ENCODE results near the gene MTERF4. TPM values are rescaled to one million over a fixed set of nuclear protein-coding genes. Genes with fewer than 3 reads are reported as not detected.

The MTERF4 gene
- total and polyA plus RNA-seq, 2 donors: 34.5 to 41.7 TPM

GRCh38 chr2:241137276-241138190 lies 35.4 kb upstream of the MTERF4 start:
- WGBS: 92% methylated on average over 24 of the region's 24 CpGs
- peaks cover 26 to 51% of the 10 kb centered on the region in 2 donors for H3K36me3 ChIP-seq (ENCODE audit: control insufficient read depth in 2 of 2, insufficient read depth in 2 of 2, low read length in 1 of 2)
- no peak for DNase-seq (ENCODE audit: low read depth in 6 of 9, low spot score in 9 of 9)

GRCh38 chr2:241136661-241137260 lies 34.7 kb upstream of the MTERF4 start:
- no peak for DNase-seq (ENCODE audit: low read depth in 6 of 9, low spot score in 9 of 9)
- Histone ChIP-seq H3K4me1 (ENCODE audit: control insufficient read depth in 2 of 2, insufficient read depth in 2 of 2, low read length in 2 of 2) (peaks cover 0 to 8% of the 10 kb centered on the region in 2 donors), H3K9me3 (ENCODE audit: control insufficient read depth in 2 of 2, insufficient read depth in 1 of 2, low read length in 1 of 2) (no peaks in the 10 kb centered on the region), H3K36me3 (ENCODE audit: control insufficient read depth in 2 of 2, insufficient read depth in 2 of 2, low read length in 1 of 2) (peaks cover 24 to 45% of the 10 kb centered on the region in 2 donors), H3K4me3 (ENCODE audit: low read length in 2 of 2) (no peak overlapping the region), H3K27me3 (ENCODE audit: control insufficient read depth in 2 of 2, insufficient read depth in 1 of 2, low read length in 1 of 2) (no peaks in the 10 kb centered on the region), H3K27ac (ENCODE audit: low read depth in 1 of 2, low read length in 1 of 2) (peak overlapping the region in 1 of 2 donors; percentile 26)
- 97% methylated on average over 25 of the region's 25 CpGs for WGBS

More at GRCh38 chr2:241137276-241138190, 35.4 kb upstream of the MTERF4 start:
- Histone ChIP-seq H3K27me3 (ENCODE audit: control insufficient read depth in 2 of 2, insufficient read depth in 1 of 2, low read length in 1 of 2) (no peaks in the 10 kb centered on the region), H3K4me3 (ENCODE audit: low read length in 2 of 2) (no peak overlapping the region), H3K27ac (ENCODE audit: low read depth in 1 of 2, low read length in 1 of 2) (no peak overlapping the region), H3K4me1 (ENCODE audit: control insufficient read depth in 2 of 2, insufficient read depth in 2 of 2, low read length in 2 of 2) (peaks cover 0 to 8% of the 10 kb centered on the region in 2 donors), H3K9me3 (ENCODE audit: control insufficient read depth in 2 of 2, insufficient read depth in 1 of 2, low read length in 1 of 2) (no peaks in the 10 kb centered on the region)

- 96% methylated on average over 8 of the region's 8 CpGs for WGBS
- Histone ChIP-seq H3K9me3 (ENCODE audit: control insufficient read depth in 2 of 2, insufficient read depth in 1 of 2, low read length in 1 of 2) (no peaks in the 10 kb centered on the region), H3K4me3 (ENCODE audit: low read length in 2 of 2) (no peak overlapping the region), H3K4me1 (ENCODE audit: control insufficient read depth in 2 of 2, insufficient read depth in 2 of 2, low read length in 2 of 2) (peaks cover 0 to 8% of the 10 kb centered on the region in 2 donors), H3K27ac (ENCODE audit: low read depth in 1 of 2, low read length in 1 of 2) (peak overlapping the region in 1 of 2 donors; percentile 18), H3K36me3 (ENCODE audit: control insufficient read depth in 2 of 2, insufficient read depth in 2 of 2, low read length in 1 of 2) (peaks cover 24 to 40% of the 10 kb centered on the region in 2 donors), H3K27me3 (ENCODE audit: control insufficient read depth in 2 of 2, insufficient read depth in 1 of 2, low read length in 1 of 2) (no peaks in the 10 kb centered on the region)
- no peak for DNase-seq (ENCODE audit: low read depth in 6 of 9, low spot score in 9 of 9)
Measured at GRCh38 chr2:241136191-241136590, 34.1 kb upstream of the MTERF4 start.

- Histone ChIP-seq H3K4me3 (ENCODE audit: low read length in 2 of 2) (no peak overlapping the region), H3K9me3 (ENCODE audit: control insufficient read depth in 2 of 2, insufficient read depth in 1 of 2, low read length in 1 of 2) (no peaks in the 10 kb centered on the region), H3K27ac (ENCODE audit: low read depth in 1 of 2, low read length in 1 of 2) (peak overlapping the region in 1 of 2 donors; percentile 32), H3K36me3 (ENCODE audit: control insufficient read depth in 2 of 2, insufficient read depth in 2 of 2, low read length in 1 of 2) (peaks cover 24 to 40% of the 10 kb centered on the region in 2 donors), H3K27me3 (ENCODE audit: control insufficient read depth in 2 of 2, insufficient read depth in 1 of 2, low read length in 1 of 2) (no peaks in the 10 kb centered on the region), H3K4me1 (ENCODE audit: control insufficient read depth in 2 of 2, insufficient read depth in 2 of 2, low read length in 2 of 2) (peaks cover 0 to 8% of the 10 kb centered on the region in 2 donors)
- WGBS: 95% methylated on average over 9 of the region's 9 CpGs
- DNase-seq (ENCODE audit: low read depth in 6 of 9, low spot score in 9 of 9): no peak
Measured at GRCh38 chr2:241135737-241136136, 33.6 kb upstream of the MTERF4 start.

GRCh38 chr2:241134711-241135110 lies 32.6 kb upstream of the MTERF4 start:
- no peaks in the 10 kb centered on the region for H3K9me3 ChIP-seq (ENCODE audit: control insufficient read depth in 2 of 2, insufficient read depth in 1 of 2, low read length in 1 of 2)
- DNase-seq (ENCODE audit: low read depth in 6 of 9, low spot score in 9 of 9): no peak
- WGBS: 97% methylated on average over 7 of the region's 7 CpGs
- H3K36me3 ChIP-seq (ENCODE audit: control insufficient read depth in 2 of 2, insufficient read depth in 2 of 2, low read length in 1 of 2): peaks cover 27 to 46% of the 10 kb centered on the region in 2 donors
- H3K4me3 ChIP-seq (ENCODE audit: low read length in 2 of 2): no peak overlapping the region
- peak overlapping the region in 1 of 2 donors; percentile 47 for H3K27ac ChIP-seq (ENCODE audit: low read depth in 1 of 2, low read length in 1 of 2)
- no peaks in the 10 kb centered on the region for H3K27me3 ChIP-seq (ENCODE audit: control insufficient read depth in 2 of 2, insufficient read depth in 1 of 2, low read length in 1 of 2)
- H3K4me1 ChIP-seq (ENCODE audit: control insufficient read depth in 2 of 2, insufficient read depth in 2 of 2, low read length in 2 of 2): peaks cover 0 to 8% of the 10 kb centered on the region in 2 donors

GRCh38 chr2:241133436-241133820 lies 31.3 kb upstream of the MTERF4 start:
- Histone ChIP-seq H3K4me1 (ENCODE audit: control insufficient read depth in 2 of 2, insufficient read depth in 2 of 2, low read length in 2 of 2) (peaks cover 0 to 15% of the 10 kb centered on the region in 2 donors), H3K27me3 (ENCODE audit: control insufficient read depth in 2 of 2, insufficient read depth in 1 of 2, low read length in 1 of 2) (no peaks in the 10 kb centered on the region), H3K36me3 (ENCODE audit: control insufficient read depth in 2 of 2, insufficient read depth in 2 of 2, low read length in 1 of 2) (peaks cover 30 to 43% of the 10 kb centered on the region in 2 donors), H3K4me3 (ENCODE audit: low read length in 2 of 2) (no peak overlapping the region), H3K27ac (ENCODE audit: low read depth in 1 of 2, low read length in 1 of 2) (peak overlapping the region in 1 of 2 donors; percentile 23), H3K9me3 (ENCODE audit: control insufficient read depth in 2 of 2, insufficient read depth in 1 of 2, low read length in 1 of 2) (no peaks in the 10 kb centered on the region)
- DNase-seq (ENCODE audit: low read depth in 6 of 9, low spot score in 9 of 9): no peak
- WGBS: 98% methylated on average over 10 of the region's 10 CpGs

GRCh38 chr2:241132538-241133435 lies 30.7 kb upstream of the MTERF4 start:
- H3K27ac ChIP-seq (ENCODE audit: low read depth in 1 of 2, low read length in 1 of 2): peak overlapping the region in 1 of 2 donors; percentile 23
- no peaks in the 10 kb centered on the region for H3K27me3 ChIP-seq (ENCODE audit: control insufficient read depth in 2 of 2, insufficient read depth in 1 of 2, low read length in 1 of 2)
- H3K4me1 ChIP-seq (ENCODE audit: control insufficient read depth in 2 of 2, insufficient read depth in 2 of 2, low read length in 2 of 2): peaks cover 0 to 20% of the 10 kb centered on the region in 2 donors
- 97% methylated on average over 14 of the region's 14 CpGs for WGBS
- no peak overlapping the region for H3K4me3 ChIP-seq (ENCODE audit: low read length in 2 of 2)
- no peak for DNase-seq (ENCODE audit: low read depth in 6 of 9, low spot score in 9 of 9)
- H3K36me3 ChIP-seq (ENCODE audit: control insufficient read depth in 2 of 2, insufficient read depth in 2 of 2, low read length in 1 of 2): peaks cover 28 to 37% of the 10 kb centered on the region in 2 donors
- no peaks in the 10 kb centered on the region for H3K9me3 ChIP-seq (ENCODE audit: control insufficient read depth in 2 of 2, insufficient read depth in 1 of 2, low read length in 1 of 2)

- no peak for DNase-seq (ENCODE audit: low read depth in 6 of 9, low spot score in 9 of 9)
- 92% methylated on average over 7 of the region's 7 CpGs for WGBS
- H3K36me3 ChIP-seq (ENCODE audit: control insufficient read depth in 2 of 2, insufficient read depth in 2 of 2, low read length in 1 of 2): peaks cover 27 to 30% of the 10 kb centered on the region in 2 donors
Measured at GRCh38 chr2:241131531-241131930, 29.4 kb upstream of the MTERF4 start.

More at GRCh38 chr2:241131531-241131930, 29.4 kb upstream of the MTERF4 start:
- Histone ChIP-seq H3K27me3 (ENCODE audit: control insufficient read depth in 2 of 2, insufficient read depth in 1 of 2, low read length in 1 of 2) (no peaks in the 10 kb centered on the region), H3K27ac (ENCODE audit: low read depth in 1 of 2, low read length in 1 of 2) (no peak overlapping the region), H3K9me3 (ENCODE audit: control insufficient read depth in 2 of 2, insufficient read depth in 1 of 2, low read length in 1 of 2) (no peaks in the 10 kb centered on the region), H3K4me3 (ENCODE audit: low read length in 2 of 2) (no peak overlapping the region), H3K4me1 (ENCODE audit: control insufficient read depth in 2 of 2, insufficient read depth in 2 of 2, low read length in 2 of 2) (peaks cover 0 to 19% of the 10 kb centered on the region in 2 donors)
